NT2/D1 (cell line): Measurements from ENCODE around the gene RALGPS1.

Experiments used
- DNase-seq: peaks from one replicate; pipeline ENCODE4 v3.0.0-alpha.2; 2011; ENCODE audit warnings: low read depth, low spot score
- H3K27me3 ChIP-seq: 2 replicates; pipeline ENCODE4 v1.6.0; 2011; ENCODE audit warnings: mild to moderate bottlenecking; ENCODE audit not compliant: insufficient read length, insufficient read depth
- H3K36me3 ChIP-seq: 2 replicates; pipeline ENCODE4 v1.6.1; 2011; ENCODE audit warnings: mild to moderate bottlenecking, low read length, mixed read lengths; ENCODE audit not compliant: insufficient read depth, insufficient read length
- H3K4me1 ChIP-seq: 2 replicates; pipeline ENCODE4 v1.5.1; 2011; ENCODE audit not compliant: insufficient read depth, insufficient read length
- H3K4me3 ChIP-seq: 2 replicates; pipeline ENCODE4 v1.5.1; 2011; ENCODE audit warnings: low read depth; ENCODE audit not compliant: insufficient read length
- H3K9ac ChIP-seq: 2 replicates; pipeline ENCODE4 v1.6.0; 2011; ENCODE audit warnings: low read depth; ENCODE audit not compliant: insufficient read length
- H3K9me3 ChIP-seq: 2 replicates; pipeline ENCODE4 v1.5.1; 2011; ENCODE audit warnings: mild to moderate bottlenecking, low read length; ENCODE audit not compliant: insufficient read depth
- SUZ12 ChIP-seq: IDR thresholded peaks from 2 replicates; pipeline ENCODE4 v1.6.1; 2011; ENCODE audit not compliant: insufficient read length, insufficient read depth; ENCODE audit errors: extremely low read depth
- YY1 ChIP-seq: IDR thresholded peaks from 2 replicates; pipeline ENCODE4 v1.6.1; 2011; ENCODE audit not compliant: insufficient read length, insufficient read depth
- ZNF274 ChIP-seq: IDR thresholded peaks from 2 replicates; pipeline ENCODE4 v1.6.1; 2011; ENCODE audit warnings: mild to moderate bottlenecking, low read depth, low read length

RALGPS1 gene

DNA sequence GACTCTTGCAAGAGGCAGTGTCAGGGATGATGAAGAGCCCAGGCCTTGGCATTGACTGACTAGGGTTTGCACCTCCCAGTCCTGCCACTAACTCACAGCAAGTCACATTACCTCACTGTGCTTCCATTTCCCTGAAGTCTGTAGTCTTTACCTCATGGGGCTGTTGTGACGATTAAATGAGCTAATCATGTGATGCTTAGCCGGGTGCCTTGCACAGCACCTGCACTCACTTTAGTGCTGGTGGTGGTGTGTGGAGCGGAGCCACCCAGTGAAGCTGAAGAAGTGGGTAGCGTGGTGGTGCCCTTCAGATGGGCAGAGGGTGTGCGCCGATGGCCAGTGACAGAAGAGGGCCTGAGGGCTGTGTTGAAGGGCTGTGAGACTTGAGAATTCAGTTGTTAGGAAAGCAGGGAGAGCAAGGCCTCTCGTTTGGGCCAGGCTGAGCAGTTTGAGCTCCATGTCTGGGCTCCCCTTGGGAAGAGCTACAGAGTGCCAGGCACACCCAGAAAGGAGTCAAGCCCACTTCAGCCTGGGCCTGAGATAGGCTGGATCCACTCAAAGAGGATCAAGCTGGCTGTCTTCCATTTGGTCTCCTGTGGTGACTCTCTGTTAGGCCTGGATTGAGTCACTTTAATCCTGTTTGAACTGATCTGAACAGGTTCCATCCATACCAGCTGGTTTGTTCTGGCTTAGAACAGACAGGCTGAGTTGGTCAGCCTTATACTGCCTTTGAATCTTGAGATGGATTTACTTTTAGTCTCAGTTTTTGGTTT, 42.5 kb downstream of the RALGPS1 start:
- TF ChIP-seq ZNF274: no peak
- no peak overlapping the region for H3K9ac ChIP-seq
- H3K27me3 ChIP-seq: no peaks in the 10 kb centered on the region
- H3K36me3 ChIP-seq: no peaks in the 10 kb centered on the region
- H3K4me1 ChIP-seq: no peaks in the 10 kb centered on the region
- H3K4me3 ChIP-seq: no peak overlapping the region
- DNase-seq: no peak
- no peaks in the 10 kb centered on the region for H3K9me3 ChIP-seq

DNA sequence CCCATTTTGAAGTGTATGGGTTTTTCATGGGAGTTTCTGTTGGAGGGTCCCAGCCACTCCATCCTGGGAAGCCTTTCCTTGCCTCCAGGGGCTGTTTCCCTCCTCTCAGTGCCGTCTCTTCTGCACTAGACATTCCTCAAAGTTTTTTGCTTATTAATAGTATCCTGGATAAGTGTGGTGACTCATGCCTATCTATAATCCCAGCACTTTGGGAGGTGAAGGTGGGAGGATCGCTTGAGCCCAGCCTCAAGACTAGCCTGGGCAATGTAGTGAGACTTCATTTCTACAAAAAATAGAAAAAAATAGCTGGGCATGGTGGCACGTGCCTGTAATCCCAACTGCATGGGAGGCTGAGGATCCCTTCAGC, 43.1 kb downstream of the RALGPS1 start:
- H3K36me3 ChIP-seq: no peaks in the 10 kb centered on the region
- H3K9me3 ChIP-seq: no peaks in the 10 kb centered on the region
- no peak overlapping the region for H3K4me3 ChIP-seq
- no peak overlapping the region for H3K9ac ChIP-seq
- TF ChIP-seq ZNF274 (no peak), SUZ12 (no peak), YY1 (no peak)
- H3K4me1 ChIP-seq: no peaks in the 10 kb centered on the region
- DNase-seq: no peak
- H3K27me3 ChIP-seq: no peaks in the 10 kb centered on the region

DNA sequence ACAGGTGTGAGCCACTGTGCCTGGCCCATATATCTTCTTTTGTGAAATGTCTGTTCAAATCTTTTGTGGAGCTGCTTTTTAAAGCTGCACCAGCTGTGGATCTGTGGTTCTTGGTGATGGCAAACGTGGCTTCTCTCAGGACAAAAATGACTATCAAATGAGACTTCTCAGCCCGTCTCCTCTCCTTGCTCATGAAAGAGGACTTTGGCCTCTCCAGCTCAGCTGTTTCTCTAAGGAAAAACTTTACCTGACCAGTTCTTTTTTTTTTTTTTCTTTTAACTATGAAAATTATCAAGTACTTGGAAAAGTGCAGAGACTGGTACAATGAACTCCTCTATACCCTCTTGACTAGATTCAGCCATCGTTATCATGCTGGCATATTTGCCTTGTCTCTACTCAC, 44.8 kb downstream of the RALGPS1 start:
- Histone ChIP-seq H3K4me1 (no peaks in the 10 kb centered on the region), H3K9ac (no peak overlapping the region), H3K9me3 (no peaks in the 10 kb centered on the region), H3K27me3 (no peaks in the 10 kb centered on the region), H3K4me3 (no peak overlapping the region), H3K36me3 (no peaks in the 10 kb centered on the region)
- TF ChIP-seq ZNF274: no peak
- TF ChIP-seq YY1: no peak
- TF ChIP-seq SUZ12: no peak
- no peak for DNase-seq

DNA sequence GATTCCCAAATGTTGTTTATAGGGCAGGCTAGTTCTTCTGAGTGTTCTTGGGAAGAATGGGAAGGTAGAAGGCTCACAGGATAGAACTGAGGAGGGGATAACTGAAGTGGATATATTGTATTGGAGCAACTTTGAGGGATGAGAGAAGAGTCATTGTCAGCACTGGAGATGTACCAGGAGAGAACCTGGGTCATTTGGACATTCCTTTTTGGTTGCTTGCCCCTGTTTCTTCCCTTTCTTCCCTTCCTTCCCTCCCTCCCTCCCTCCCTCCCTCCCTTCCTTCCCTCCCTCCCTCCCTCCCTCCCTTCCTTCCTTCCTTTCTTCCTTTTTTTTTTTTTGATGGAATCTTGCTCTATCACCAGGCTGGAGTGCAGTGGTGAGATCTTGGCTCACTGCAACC, 45.3 kb downstream of the RALGPS1 start:
- no peaks in the 10 kb centered on the region for H3K36me3 ChIP-seq
- no peaks in the 10 kb centered on the region for H3K27me3 ChIP-seq
- no peak for TF ChIP-seq SUZ12
- TF ChIP-seq ZNF274: no peak
- TF ChIP-seq YY1: no peak
- no peaks in the 10 kb centered on the region for H3K4me1 ChIP-seq
- H3K9me3 ChIP-seq: no peaks in the 10 kb centered on the region
- no peak overlapping the region for H3K9ac ChIP-seq
- DNase-seq: no peak
- no peak overlapping the region for H3K4me3 ChIP-seq

DNA sequence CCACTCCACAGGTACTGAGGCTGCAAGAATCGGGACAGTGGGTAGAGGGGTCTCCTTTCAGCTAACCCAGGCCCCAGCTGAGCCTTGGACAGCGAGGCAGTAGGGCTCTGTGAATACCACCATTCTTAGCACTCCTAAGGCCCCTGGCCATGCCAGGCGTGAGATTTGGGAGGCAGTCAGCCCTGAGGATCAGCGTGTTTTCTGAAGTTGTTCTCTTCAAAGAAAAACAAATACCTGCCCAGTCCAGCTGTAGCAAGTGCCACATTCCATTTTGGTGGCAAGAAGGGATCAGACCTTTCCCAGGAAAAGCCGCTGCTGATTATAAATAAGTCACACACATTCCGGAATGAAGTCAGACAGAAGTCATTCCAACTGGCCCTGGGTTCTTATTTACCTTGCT, 47.8 kb downstream of the RALGPS1 start:
- H3K4me3 ChIP-seq: no peak overlapping the region
- H3K4me1 ChIP-seq: no peaks in the 10 kb centered on the region
- H3K36me3 ChIP-seq: no peaks in the 10 kb centered on the region
- H3K9ac ChIP-seq: no peak overlapping the region
- no peak for DNase-seq
- TF ChIP-seq ZNF274 (no peak), SUZ12 (no peak), YY1 (no peak)
- no peaks in the 10 kb centered on the region for H3K27me3 ChIP-seq
- no peaks in the 10 kb centered on the region for H3K9me3 ChIP-seq

DNA sequence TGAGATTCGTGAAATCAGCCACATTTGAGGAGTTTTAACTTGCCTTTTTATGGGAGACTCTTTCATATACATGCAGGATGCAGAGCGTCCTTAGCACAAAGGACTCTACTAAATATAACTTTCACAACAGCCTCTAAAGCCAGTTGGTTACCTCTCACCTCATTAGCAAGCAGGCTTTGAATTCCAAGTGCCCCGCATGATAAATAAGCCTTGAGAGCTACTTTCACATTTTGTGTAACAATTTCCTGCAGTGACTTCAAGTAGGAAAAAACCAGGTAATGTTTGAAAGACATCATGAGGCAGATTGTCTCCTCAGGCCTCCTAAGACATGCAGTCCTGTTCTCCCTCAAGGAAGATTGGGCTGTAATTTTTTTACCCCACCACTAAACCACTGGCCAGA, 50.5 kb downstream of the RALGPS1 start:
- Histone ChIP-seq H3K9ac (no peak overlapping the region), H3K9me3 (no peaks in the 10 kb centered on the region), H3K27me3 (no peaks in the 10 kb centered on the region), H3K36me3 (no peaks in the 10 kb centered on the region), H3K4me3 (no peak overlapping the region), H3K4me1 (no peaks in the 10 kb centered on the region)
- no peak for DNase-seq
- TF ChIP-seq YY1 (no peak), ZNF274 (no peak), SUZ12 (no peak)

DNA sequence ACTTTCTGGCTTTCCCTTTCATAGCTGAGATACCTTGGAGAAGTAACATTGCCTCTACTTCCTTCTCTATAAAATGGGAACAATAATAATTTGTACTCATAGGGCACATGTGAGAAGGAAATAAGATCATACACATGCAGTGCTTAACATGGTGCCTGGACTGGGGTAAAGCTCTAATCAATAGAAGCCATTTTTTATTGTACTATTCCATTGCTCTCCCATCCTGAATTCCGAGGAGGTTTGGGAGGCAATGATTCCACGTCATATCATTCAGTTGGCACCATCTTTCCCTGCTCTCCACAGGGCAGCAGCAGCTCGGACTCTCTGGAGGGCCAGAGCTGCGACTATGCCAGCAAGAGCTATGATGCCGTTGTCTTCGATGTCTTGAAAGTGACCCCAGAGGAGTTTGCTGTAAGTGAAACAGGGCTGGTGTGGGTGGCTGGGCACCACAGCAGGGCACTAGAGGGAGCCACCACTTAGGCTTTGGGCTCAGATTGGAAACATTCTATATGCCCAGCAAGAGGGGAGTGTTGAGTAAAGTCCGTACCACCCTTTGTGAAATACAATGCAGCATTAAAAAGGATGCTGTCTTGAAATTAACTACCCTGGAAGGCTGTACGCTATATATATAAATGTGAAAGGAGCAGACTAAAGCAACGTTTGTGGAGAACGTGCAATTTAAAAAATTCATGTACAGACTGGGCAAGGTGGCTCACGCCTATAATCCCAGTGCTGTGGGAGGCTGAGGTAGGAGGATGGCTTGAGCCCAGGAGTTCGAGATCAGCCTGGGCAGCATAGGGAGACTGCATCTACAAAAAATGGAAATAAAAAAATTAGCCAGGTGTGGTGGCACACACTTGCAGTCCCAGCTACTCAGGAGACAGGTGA, 51.2 kb downstream of the RALGPS1 start:
- Histone ChIP-seq H3K36me3 (no peaks in the 10 kb centered on the region), H3K4me3 (no peak overlapping the region), H3K27me3 (no peaks in the 10 kb centered on the region), H3K9me3 (no peaks in the 10 kb centered on the region), H3K4me1 (no peaks in the 10 kb centered on the region), H3K9ac (no peak overlapping the region)
- peak; percentile 48 for DNase-seq
- TF ChIP-seq YY1 (no peak), SUZ12 (no peak), ZNF274 (no peak)

DNA sequence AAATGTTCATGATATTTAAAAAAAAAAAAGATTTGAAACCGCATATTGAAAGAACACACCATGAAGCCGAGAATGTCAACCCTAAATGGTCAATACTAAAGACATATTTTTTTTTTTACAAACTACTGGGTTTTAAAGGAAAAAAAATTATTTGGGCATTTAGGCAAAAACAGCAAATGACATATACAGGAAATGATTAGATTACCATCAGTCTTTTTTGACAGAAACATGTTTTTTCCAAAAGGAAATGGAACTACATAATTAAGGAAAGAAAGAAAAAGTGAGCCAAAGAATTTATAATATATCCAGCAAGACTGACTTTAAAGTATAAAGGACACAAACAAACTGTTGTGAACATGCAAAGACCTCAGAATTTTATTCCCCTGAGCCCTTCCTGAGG, 56.7 kb downstream of the RALGPS1 start:
- H3K27me3 ChIP-seq: no peaks in the 10 kb centered on the region
- no peaks in the 10 kb centered on the region for H3K36me3 ChIP-seq
- H3K9me3 ChIP-seq: no peaks in the 10 kb centered on the region
- TF ChIP-seq ZNF274: no peak
- no peak for TF ChIP-seq SUZ12
- no peak for DNase-seq
- H3K9ac ChIP-seq: no peak overlapping the region
- H3K4me3 ChIP-seq: no peak overlapping the region
- peaks cover 5% of the 10 kb centered on the region for H3K4me1 ChIP-seq
